Amniotic epithelial cell (primary cell): ENCODE results near the gene SPSB2.
A peak's percentile ranks its signal among the peaks of the same experiment; 100 is the strongest.
"Not testable (repeated sequence)": the region's sequence is repeated elsewhere in the genome, so short reads cannot be mapped to it uniquely, and the experiment has no call there.

ENCODE experiments used
- DNase-seq: peaks from one replicate; pipeline ENCODE4 v3.0.0-alpha.2; 2010; ENCODE audit warnings: low read depth

SPSB2 gene

GRCh38 chr12:6873094-6874014, at the start of gene SPSB2:
TSS of gene SPSB2 (minus strand) at chr12:6873303. CDS start at chr12:6872901, 402 bp downstream.
- DNase-seq: peak; percentile 92

- no peak for DNase-seq
These were observed 49.2 kb upstream of the SPSB2 start for GRCh38 chr12:6921996-6922946.

- no peak for DNase-seq
These were observed 48.4 kb upstream of the SPSB2 start for GRCh38 chr12:6921539-6921938.

- no peak for DNase-seq
These were observed 46.5 kb upstream of the SPSB2 start for GRCh38 chr12:6919588-6919987.

- peak; percentile 65 for DNase-seq
These were observed 44.6 kb upstream of the SPSB2 start for GRCh38 chr12:6917491-6918231.

- no peak for DNase-seq
These were observed 43.5 kb upstream of the SPSB2 start for GRCh38 chr12:6916426-6917200.

GRCh38 chr12:6915789-6916285, 42.7 kb upstream of the SPSB2 start:
- DNase-seq: no peak

- DNase-seq: peak; percentile 34
These were observed 42.1 kb upstream of the SPSB2 start for GRCh38 chr12:6914947-6915788.

- peak; percentile 50 for DNase-seq
These were observed 41.3 kb upstream of the SPSB2 start, which contains the start of gene ENO2 for GRCh38 chr12:6914246-6914946. TSS of gene ENO2 (plus strand) at chr12:6914580. CDS start at chr12:6915833, 1,253 bp downstream.

GRCh38 chr12:6912164-6912935, 39.2 kb upstream of the SPSB2 start:
- DNase-seq: no peak

GRCh38 chr12:6909421-6910145, 36.5 kb upstream of the SPSB2 start:
- no peak for DNase-seq

GRCh38 chr12:6908141-6908540, 35.0 kb upstream of the SPSB2 start:
- not testable (repeated sequence) for DNase-seq

GRCh38 chr12:6905414-6906040, 32.4 kb upstream of the SPSB2 start:
- no peak for DNase-seq

- DNase-seq: peak; percentile 90
These were observed 31.5 kb upstream of the SPSB2 start, which contains the start of gene LRRC23 for GRCh38 chr12:6904280-6905276. TSS of gene LRRC23 (plus strand) at chr12:6904822. CDS start at chr12:6905634, 812 bp downstream.

GRCh38 chr12:6903722-6904121, 30.6 kb upstream of the SPSB2 start:
- DNase-seq: no peak

- no peak for DNase-seq
These were observed 29.3 kb upstream of the SPSB2 start for GRCh38 chr12:6902448-6902847.
